K562 (cell line): ENCODE measurements around the gene P2RY4. TPM values are rescaled to one million over a fixed set of nuclear protein-coding genes. Genes with fewer than 3 reads are reported as not detected.

Experiments
- ATAC-seq: fragments of 200-7000 bp; cut with Tn5 transposase; 3 replicates; pipeline ENCODE4 v1.9.1; 2020; ENCODE audit warnings: moderate library complexity
- BruUV-seq: library from RNA; stranded (reverse); fragments of 400-500 nt; replicated peaks from 2 replicates; lab custom pipeline; 2021; lab: Mats Ljungman, UMichigan
- CTCF ChIA-PET: fragments of 300-600 bp; formaldehyde crosslinking; extraction: SDS; loops from one replicate; lab custom pipeline; 2021; ENCODE audit warnings: low intra/inter-chr PET ratio; lab: Yijun Ruan, JAX
- POLR2A ChIA-PET: fragments of 300-600, 350-650 bp; sonication (Branson Sonifier 250); formaldehyde crosslinking; extraction: SDS; loops from one replicate; lab custom pipeline; 2021; ENCODE audit warnings: antibody characterized with exemption, inconsistent platforms; lab: Yijun Ruan, JAX
- DNase-seq, 4 experiments: peaks; one replicate each; pipeline versions ENCODE4 v3.0.0 to v3.0.0-alpha.2; 2011 to 2018; ENCODE audit warnings: low spot score in 3 of 4, mixed read lengths in 3 of 4; ENCODE audit errors: extremely low read depth in 1 of 4
- FAIRE-seq: peaks from 2 replicates; lab custom pipeline; 2011; peaks lifted over from hg19 to GRCh38; lab: Jason Lieb, UNC
- H2AFZ ChIP-seq: 2 replicates; pipeline ENCODE4 v1.6.0; 2011; ENCODE audit warnings: low read depth, low read length, control low read depth, inconsistent platforms
- H3K27ac ChIP-seq: fragments of 200-600 bp; 3 replicates; pipeline ENCODE4 v1.8.0; 2011; ENCODE audit warnings: low read depth, mild to moderate bottlenecking, control low read depth, inconsistent platforms, low read length, moderate library complexity, mixed read lengths; ENCODE audit errors: extremely low read depth
- H3K27me3 ChIP-seq, 2 experiments: fragments of 300-600 bp in 1 of 2; 2 replicates in 1 of 2; 3 replicates in 1 of 2; pipeline versions ENCODE4 v1.6.0 to v1.8.0; 2011; ENCODE audit warnings: inconsistent platforms in 2 of 2, low read length in 2 of 2, mild to moderate bottlenecking in 1 of 2, mixed read lengths in 1 of 2, moderate library complexity in 1 of 2; ENCODE audit not compliant: control insufficient read depth in 2 of 2, insufficient read depth in 2 of 2
- H3K36me3 ChIP-seq: fragments of 300-600 bp; 3 replicates; pipeline ENCODE4 v1.8.0; 2011; ENCODE audit warnings: mild to moderate bottlenecking, low read length, inconsistent platforms; ENCODE audit not compliant: control insufficient read depth, insufficient read depth
- H3K4me1 ChIP-seq, 2 experiments: fragments of 200-600 bp in 1 of 2; replicated peaks in 1 of 2; 2 replicates in 1 of 2; 3 replicates in 1 of 2; pipeline versions ENCODE4 v1.5.1 to v1.8.0; 2011; ENCODE audit warnings: inconsistent platforms in 2 of 2, low read length in 2 of 2, mild to moderate bottlenecking in 1 of 2, mixed read lengths in 1 of 2, moderate library complexity in 1 of 2; ENCODE audit not compliant: control insufficient read depth in 2 of 2, insufficient read depth in 2 of 2
- H3K4me2 ChIP-seq: 2 replicates; pipeline ENCODE4 v1.6.1; 2011; ENCODE audit warnings: low read length, control low read depth, inconsistent platforms, mixed read lengths; ENCODE audit not compliant: insufficient read depth
- H3K4me3 ChIP-seq: fragments of 200-600 bp; sonication (generic), shearing (Covaris generic); 2 replicates; pipeline ENCODE4 v1.5.1; 2016; ENCODE audit warnings: control low read depth, inconsistent platforms
- H3K79me2 ChIP-seq: fragments of 200-600 bp; 3 replicates; pipeline ENCODE4 v1.8.0; 2011; ENCODE audit warnings: low read length, inconsistent platforms; ENCODE audit not compliant: control insufficient read depth, insufficient read depth
- H3K9ac ChIP-seq, 2 experiments: 2 replicates each; pipeline versions ENCODE4 v1.6.0 to v1.6.1; 2011; ENCODE audit warnings: low read depth in 2 of 2, low read length in 2 of 2, control low read depth in 1 of 2, inconsistent platforms in 1 of 2, mild to moderate bottlenecking in 1 of 2, mixed read lengths in 1 of 2; ENCODE audit not compliant: insufficient read depth in 1 of 2
- H3K9me1 ChIP-seq: one replicate; pipeline ENCODE4 v1.6.0; 2011; ENCODE audit warnings: inconsistent platforms, mild to moderate bottlenecking, low read length, moderate library complexity; ENCODE audit not compliant: control insufficient read depth, insufficient read depth
- H3K9me3 ChIP-seq: replicated peaks from 2 replicates; pipeline ENCODE4 v1.5.1; 2011; ENCODE audit warnings: low read depth, low read length, inconsistent platforms; ENCODE audit not compliant: control insufficient read depth, insufficient read depth
- H4K20me1 ChIP-seq: replicated peaks from 2 replicates; pipeline ENCODE4 v1.6.1; 2011; ENCODE audit warnings: low read length, inconsistent platforms, mixed read lengths; ENCODE audit not compliant: control insufficient read depth, insufficient read depth
- ATF3 ChIP-seq, 2 experiments: fragments of 450-650 bp in 1 of 2; sonication (generic) in 1 of 2; formaldehyde crosslinking in 1 of 2; IDR thresholded peaks in 1 of 2; conservative IDR thresholded peaks in 1 of 2; 2 replicates each; pipeline versions ENCODE4 v1.6.1 to v1.8.1; 2016 to 2023; ENCODE audit warnings: mild to moderate bottlenecking in 2 of 2, moderate library complexity in 2 of 2, inconsistent platforms in 1 of 2, missing genetic modification reagents in 1 of 2
- CEBPG ChIP-seq, 3 experiments: fragments of 200-800 bp in 1 of 3; sonication (Bioruptor generic) in 1 of 3; sonication (generic) in 1 of 3; formaldehyde crosslinking in 1 of 3; IDR thresholded peaks in 2 of 3; conservative IDR thresholded peaks in 1 of 3; 2 replicates each; pipeline versions ENCODE4 v1.6.1 to v1.8.0; 2016 to 2022; ENCODE audit warnings: missing compliant biosample characterization in 2 of 3, missing genetic modification characterization in 2 of 3, mild to moderate bottlenecking in 1 of 3, missing genetic modification reagents in 1 of 3
- CSDE1 ChIP-seq, 2 experiments: fragments of 450-650 bp; IDR thresholded peaks; 2 replicates each; pipeline ENCODE4 v1.6.1; 2016; ENCODE audit warnings: mild to moderate bottlenecking in 1 of 2
- FOSL1 ChIP-seq: fragments of 200-800 bp; sonication (Bioruptor generic); conservative IDR thresholded peaks from 2 replicates; pipeline ENCODE4 v1.6.1; 2016; ENCODE audit warnings: missing genetic modification characterization, missing compliant biosample characterization
- GATAD2B ChIP-seq: fragments of 450-650 bp; IDR thresholded peaks from 2 replicates; pipeline ENCODE4 v1.6.1; 2017; ENCODE audit warnings: mild to moderate bottlenecking, borderline replicate concordance
- HMG20A ChIP-seq: fragments of 450-650 bp; formaldehyde crosslinking; conservative IDR thresholded peaks from 2 replicates; pipeline ENCODE4 v1.4.0; 2020; ENCODE audit warnings: mild to moderate bottlenecking, mixed read lengths
- SAFB ChIP-seq: fragments of 200-400 bp; formaldehyde crosslinking; IDR thresholded peaks from 2 replicates; pipeline ENCODE4 v1.6.1; 2017; ENCODE audit warnings: low read depth, low read length, borderline replicate concordance
- ZNF134 ChIP-seq: fragments of 250-450 bp; sonication (Bioruptor Pico); conservative IDR thresholded peaks from 2 replicates; pipeline ENCODE4 v1.4.0; 2020
- ZZZ3 ChIP-seq: fragments of 450-650 bp; IDR thresholded peaks from 2 replicates; pipeline ENCODE4 v1.6.1; 2016; ENCODE audit warnings: antibody characterized with exemption, mild to moderate bottlenecking, moderate library complexity
- WGBS: fragments of 100-300 bp; shearing (Covaris generic); methylation state at CpG from one replicate; pipeline ENCODE4 v1.1.6; 2016; ENCODE audit warnings: low coverage, mixed read lengths; ENCODE audit not compliant: insufficient coverage; ENCODE audit errors: missing lambda C conversion rate; 5-methylcytosine and 5-hydroxymethylcytosine counted together
- in situ Hi-C: fragments of 300-500 bp; cut with MboI; formaldehyde crosslinking; loops from 4 replicates; pipeline ENCODE4 v1.15.0; 2018; ENCODE audit warnings: inconsistent platforms, mixed read lengths
- intact Hi-C: fragments of 100-400 bp; cut with micrococcal nuclease; formaldehyde crosslinking; loops from 2 replicates; pipeline ENCODE4 v1.14.2; 2022
- polyA plus RNA-seq, 8 experiments: library from polyadenylated mRNA; depleted of rRNA in 4 of 8; stranded (reverse) in 5 of 8; unstranded in 3 of 8; fragments of >200 nt; fragmentation: Nextera tagmentation in 2 of 8; fragmentation: Illumina TruSeq in 1 of 8; extraction: Ambion mirVana in 2 of 8; extraction: Trizol in 1 of 8; gene quantifications; 2 replicates each; pipeline versions ENCODE4 v1.2.1 to v1.2.3, GENCODE V29; 2011 to 2014; ENCODE audit warnings: inconsistent platforms in 1 of 8, missing spikeins in 1 of 8
- total RNA-seq, 7 experiments: library from RNA; depleted of rRNA in 6 of 7; stranded (reverse); fragments of >200 nt in 6 of 7; fragmentation: Illumina TruSeq in 2 of 7; extraction: Trizol in 2 of 7; gene quantifications; 2 replicates each; pipeline versions ENCODE4 v1.2.1 to v1.2.3, GENCODE V29; 2011 to 2021; ENCODE audit warnings: low replicate concordance in 1 of 7
- TF ChIP-seq, protein P1 (sequence below): sonication (generic); formaldehyde crosslinking; IDR thresholded peaks from 2 replicates; pipeline ENCODE4 v1.8.0; 2022; ENCODE audit warnings: mild to moderate bottlenecking, missing genetic modification reagents

Gene P2RY4
- total and polyA plus RNA-seq, 9 of the 15 experiments (the other 6 are each of a cell fraction or from before 2014, with no cell fraction given), result not detected

DNA sequence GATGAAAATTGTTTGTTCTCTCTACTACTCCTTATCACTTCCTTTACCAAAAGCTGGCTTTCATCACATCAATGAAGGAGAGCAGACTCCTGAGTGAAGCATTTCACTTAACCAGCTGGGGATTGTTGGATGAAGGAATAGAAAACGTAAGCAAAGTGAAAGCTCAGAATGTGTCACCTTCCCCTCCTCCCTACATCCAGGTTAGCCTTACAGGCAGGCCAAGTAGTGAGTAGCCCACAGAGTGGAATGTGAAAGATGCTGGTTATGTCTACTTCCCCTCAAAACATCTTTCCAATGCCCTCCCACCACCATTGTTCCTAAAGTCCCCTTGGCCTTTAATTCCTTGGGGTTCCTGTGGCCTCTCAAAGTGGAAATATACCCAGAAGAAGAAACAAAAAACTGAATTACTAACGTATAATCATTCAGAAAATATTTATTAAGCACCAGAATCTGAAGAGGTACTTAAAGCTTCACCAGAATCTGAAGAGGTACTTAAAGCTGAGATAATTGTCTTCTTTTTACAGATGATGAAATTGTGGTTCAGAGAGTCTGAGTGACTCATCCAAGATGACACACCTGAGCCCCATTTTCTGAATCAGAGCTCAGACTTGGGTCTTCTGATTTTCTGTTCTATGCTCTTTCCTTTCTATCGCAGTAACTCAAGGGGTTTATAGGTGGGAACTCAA is 6.5 kb downstream of the P2RY4 start:
- no peak for DNase-seq
- intact Hi-C loops, result no loop called here

More for the DNA sequence above, 6.5 kb downstream of the P2RY4 start:
- Histone ChIP-seq H3K36me3 (no peaks in the 10 kb centered on the region), H3K27me3 (peaks cover 2 to 10% of the 10 kb centered on the region in 2 experiments; a peak in 4 of 5 replicates), H3K9me1 (no peaks in the 10 kb centered on the region), H3K4me2 (no peak overlapping the region), H3K79me2 (no peaks in the 10 kb centered on the region), H3K27ac (no peak overlapping the region), H3K9ac (no peak overlapping the region), H3K4me1 (no peaks in the 10 kb centered on the region; a peak in 1 of 5 replicates), H3K9me3 (no peaks in the 10 kb centered on the region), H4K20me1 (no peaks in the 10 kb centered on the region; the same call in 1 of the 2 replicates), H2AFZ (no peak overlapping the region), H3K4me3 (no peak overlapping the region)
- ChIA-PET POLR2A (interaction anchor here (1.2 kb wide), 1 partner anchor 14 kb away, joined by 3 read pairs; no protein-coding TSS in a partner anchor), CTCF (no interaction called here)
- no TSS peak for BruUV-seq
- in situ Hi-C loops, result no loop called here
- TF ChIP-seq CSDE1 (IDR thresholded peaks at IDR 0.05) (no peak), FOSL1 (tag) (peak; percentile 56), GATAD2B (no peak), SAFB (no peak), CEBPG (CRISPR knock-in tag; IDR thresholded peaks at IDR 0.05) (no peak), CEBPG (tag; conservative IDR thresholded peaks at IDR 0.05 in 1 of 2, IDR thresholded peaks at IDR 0.05 in 1 of 2) (peak in 1 of 2 experiments; percentile 69; a peak in 2 of 4 replicates), HMG20A (CRISPR knock-in tag) (no peak), ZNF134 (CRISPR knock-in tag) (no peak), ZZZ3 (no peak), ATF3 (IDR thresholded peaks at IDR 0.05) (peak; percentile 70; the same call in 1 of the 2 replicates), ATF3 (CRISPR knock-in tag; conservative IDR thresholded peaks at IDR 0.05) (no peak)
- TF ChIP-seq, protein P1, sequence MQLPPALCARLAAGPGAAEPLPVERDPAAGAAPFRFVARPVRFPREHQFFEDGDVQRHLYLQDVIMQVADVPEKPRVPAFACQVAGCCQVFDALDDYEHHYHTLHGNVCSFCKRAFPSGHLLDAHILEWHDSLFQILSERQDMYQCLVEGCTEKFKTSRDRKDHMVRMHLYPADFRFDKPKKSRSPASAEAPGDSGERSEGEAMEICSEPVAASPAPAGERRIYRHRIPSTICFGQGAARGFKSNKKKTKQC (CRISPR knock-in tag), result no peak
- FAIRE-seq (no peak), ATAC-seq (no peak)
- WGBS, result 9% methylated on average over 3 of the region's 3 CpGs
